ENCODE measurements around the gene NECTIN4. TPM values are rescaled to one million over a fixed set of nuclear protein-coding genes. Genes with fewer than 3 reads are reported as not detected.

The NECTIN4 gene
- total and polyA plus RNA-seq, 2 of the 8 experiments (the other 6 are each of a cell fraction or from before 2014, with no cell fraction given) = 0.19 to 0.71 TPM

DNA sequence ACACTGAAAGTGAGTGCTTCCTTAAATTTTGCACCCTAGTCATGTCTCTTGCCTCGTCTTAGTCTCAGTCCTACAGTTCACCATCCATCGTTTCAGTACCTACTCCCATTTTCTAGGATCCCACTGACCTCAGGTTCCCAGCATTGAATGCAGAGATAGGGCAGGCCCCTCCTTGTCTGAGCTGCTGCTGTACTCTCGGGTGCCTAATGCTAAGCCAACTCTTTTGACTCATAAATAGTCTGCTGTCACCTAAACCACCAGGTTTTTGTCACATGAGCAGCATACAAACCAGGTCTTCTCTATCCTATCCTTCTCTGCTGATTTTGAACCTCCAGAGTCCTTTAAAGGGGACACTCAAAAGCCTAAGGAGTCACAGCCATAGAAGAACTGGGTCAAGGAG, 22.7 kb downstream of the NECTIN4 start:
- no peaks in the 10 kb centered on the region for H4K20me1 ChIP-seq (replicated peaks in 1 of 2; ENCODE audit: control insufficient read depth in 1 of 2, insufficient read depth in 2 of 2, low read length in 2 of 2)

More for the DNA sequence above, 22.7 kb downstream of the NECTIN4 start:
- FAIRE-seq (no peak), DNase-seq (ENCODE audit: low read depth in 1 of 2, low spot score in 2 of 2) (no peak)
- no peak overlapping the region for H3K4me3 ChIP-seq (ENCODE audit: extremely low read depth in 1 of 4, insufficient read depth in 2 of 4, low read depth in 3 of 4, low read length in 4 of 4)
- no peaks in the 10 kb centered on the region for H3K23me2 ChIP-seq (ENCODE audit: low read depth, low read length)
- no peaks in the 10 kb centered on the region for H3K36me3 ChIP-seq (ENCODE audit: control insufficient read depth in 2 of 4, insufficient read depth in 4 of 4, low read length in 3 of 4)
- H3K79me2 ChIP-seq (ENCODE audit: control insufficient read depth in 1 of 2, insufficient read depth in 2 of 2, low read length in 2 of 2) = no peaks in the 10 kb centered on the region
- ChIA-PET CTCF (ENCODE audit: partially characterized antibody) (interaction anchor here (17.8 kb wide), 1 partner anchor 30 kb away, joined by 282 read pairs; the partner anchor contains the start of gene KLHDC9), POLR2A (ENCODE audit: partially characterized antibody) (interaction anchor here (1.6 kb wide), 1 partner anchor 21 kb away, joined by 8 read pairs; the partner anchor contains the start of gene USF1)
- no peak overlapping the region for H4K5ac ChIP-seq (ENCODE audit: insufficient read length, low read depth, low read length)
- no peak for TF ChIP-seq GABPA (IDR thresholded peaks at IDR 0.05; ENCODE audit: borderline replicate concordance, insufficient read depth, low read length)
- no peak for TF ChIP-seq EP300 (IDR thresholded peaks at IDR 0.05; ENCODE audit: borderline replicate concordance in 1 of 2, low read depth in 2 of 2, low read length in 2 of 2)
- no peak for TF ChIP-seq CBX5 (IDR thresholded peaks at IDR 0.05; ENCODE audit: low read depth, low read length)
- no peak for TF ChIP-seq NANOG (IDR thresholded peaks at IDR 0.05; ENCODE audit: insufficient read depth, low read depth, low read length, poor library complexity, severe bottlenecking)
- no peak for TF ChIP-seq SP2 (IDR thresholded peaks at IDR 0.05; ENCODE audit: low read length)
- no peak for TF ChIP-seq CREB1 (IDR thresholded peaks at IDR 0.05)
- no peak for TF ChIP-seq RNF2 (IDR thresholded peaks at IDR 0.05; ENCODE audit: borderline replicate concordance, low read depth, low read length, missing control alignments, poor library complexity, severe bottlenecking)
- no peak for TF ChIP-seq PHF8 (conservative IDR thresholded peaks at IDR 0.05; ENCODE audit: low read depth, low read length)
- TF ChIP-seq EZH2 (IDR thresholded peaks at IDR 0.05; ENCODE audit: low read depth, low read length, severe bottlenecking) = no peak
- TF ChIP-seq, protein P1, sequence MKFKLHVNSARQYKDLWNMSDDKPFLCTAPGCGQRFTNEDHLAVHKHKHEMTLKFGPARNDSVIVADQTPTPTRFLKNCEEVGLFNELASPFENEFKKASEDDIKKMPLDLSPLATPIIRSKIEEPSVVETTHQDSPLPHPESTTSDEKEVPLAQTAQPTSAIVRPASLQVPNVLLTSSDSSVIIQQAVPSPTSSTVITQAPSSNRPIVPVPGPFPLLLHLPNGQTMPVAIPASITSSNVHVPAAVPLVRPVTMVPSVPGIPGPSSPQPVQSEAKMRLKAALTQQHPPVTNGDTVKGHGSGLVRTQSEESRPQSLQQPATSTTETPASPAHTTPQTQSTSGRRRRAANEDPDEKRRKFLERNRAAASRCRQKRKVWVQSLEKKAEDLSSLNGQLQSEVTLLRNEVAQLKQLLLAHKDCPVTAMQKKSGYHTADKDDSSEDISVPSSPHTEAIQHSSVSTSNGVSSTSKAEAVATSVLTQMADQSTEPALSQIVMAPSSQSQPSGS (IDR thresholded peaks at IDR 0.05; ENCODE audit: low read length) = no peak
- TF ChIP-seq NRF1 (IDR thresholded peaks at IDR 0.05; ENCODE audit: low read depth, low read length) = no peak
- no peak overlapping the region for H2BK12ac ChIP-seq (ENCODE audit: low read depth, low read length)
- no peak overlapping the region for H2BK5ac ChIP-seq (ENCODE audit: low read depth, low read length)
- H3K27ac ChIP-seq (ENCODE audit: low read depth, low read length) = no peak overlapping the region
- no peak overlapping the region for H3K4ac ChIP-seq (replicated peaks; ENCODE audit: insufficient read length, low read depth, low read length)
- no peak overlapping the region for H3K56ac ChIP-seq (replicated peaks; ENCODE audit: insufficient read length, low read depth, low read length)
- H3K79me1 ChIP-seq (ENCODE audit: low read depth, low read length) = no peaks in the 10 kb centered on the region
- no peak overlapping the region for H3K9ac ChIP-seq (replicated peaks in 1 of 4; ENCODE audit: extremely low read depth in 1 of 4, low read depth in 3 of 4, low read length in 3 of 4)
- no peak overlapping the region for H3K18ac ChIP-seq (ENCODE audit: extremely low read depth, low read length)
- H3K9me3 ChIP-seq (ENCODE audit: insufficient read depth in 2 of 2, low read depth in 1 of 2, low read length in 1 of 2) = no peaks in the 10 kb centered on the region
- H3K4me2 ChIP-seq (ENCODE audit: insufficient read depth in 1 of 2, low read depth in 2 of 2, low read length in 2 of 2) = no peak overlapping the region
- H4K91ac ChIP-seq (replicated peaks; ENCODE audit: insufficient read length, low read length) = no peak overlapping the region
- H2BK20ac ChIP-seq (ENCODE audit: low read length) = no peak overlapping the region
- no peak overlapping the region for H2AFZ ChIP-seq (ENCODE audit: low read length)
- H3K23ac ChIP-seq (ENCODE audit: insufficient read length) = no peak overlapping the region
- no peak overlapping the region for H2BK120ac ChIP-seq (replicated peaks; ENCODE audit: low read depth, low read length)
- no peaks in the 10 kb centered on the region for H3K27me3 ChIP-seq (replicated peaks in 1 of 4; ENCODE audit: control insufficient read depth in 3 of 4, extremely low read depth in 1 of 4, insufficient read depth in 3 of 4, low read length in 3 of 4)
- no peak overlapping the region for H2BK15ac ChIP-seq (ENCODE audit: low read length)
- WGBS, 2 experiments (ENCODE audit: extremely low coverage in 1 of 2, insufficient coverage in 1 of 2, insufficient read length in 1 of 2, insufficient replicate concordance in 2 of 2, low coverage in 1 of 2, low lambda C conversion rate in 2 of 2, missing lambda C conversion rate in 1 of 2) = 92% methylated on average over 3 of the region's 3 CpGs; no CpG with 5 or more reads in 1 of the 2 experiments
- H4K8ac ChIP-seq (ENCODE audit: extremely low read depth, insufficient read depth, low read length) = no peak overlapping the region
- H3K14ac ChIP-seq (ENCODE audit: insufficient read length) = no peak overlapping the region
- H2AK5ac ChIP-seq (ENCODE audit: low read depth, low read length) = no peak overlapping the region
- peaks cover 0 to 8% (median 3%) of the 10 kb centered on the region in 4 experiments; a peak in 3 of 7 replicates for H3K4me1 ChIP-seq (replicated peaks in 1 of 4; ENCODE audit: control insufficient read depth in 3 of 4, insufficient read depth in 4 of 4, low read length in 3 of 4)
